HL-60 (cell line): Measurements from ENCODE around the gene RBM38.

Source experiments
- CTCF ChIP-seq: IDR thresholded peaks from one replicate; pipeline ENCODE4 v1.5.1; 2011; ENCODE audit warnings: low read length, control low read depth, inconsistent platforms; ENCODE audit not compliant: insufficient read depth
- POLR2AphosphoS5 ChIP-seq: IDR thresholded peaks from 2 replicates; pipeline ENCODE4 v1.6.1; 2012; ENCODE audit warnings: low read depth

DNA sequence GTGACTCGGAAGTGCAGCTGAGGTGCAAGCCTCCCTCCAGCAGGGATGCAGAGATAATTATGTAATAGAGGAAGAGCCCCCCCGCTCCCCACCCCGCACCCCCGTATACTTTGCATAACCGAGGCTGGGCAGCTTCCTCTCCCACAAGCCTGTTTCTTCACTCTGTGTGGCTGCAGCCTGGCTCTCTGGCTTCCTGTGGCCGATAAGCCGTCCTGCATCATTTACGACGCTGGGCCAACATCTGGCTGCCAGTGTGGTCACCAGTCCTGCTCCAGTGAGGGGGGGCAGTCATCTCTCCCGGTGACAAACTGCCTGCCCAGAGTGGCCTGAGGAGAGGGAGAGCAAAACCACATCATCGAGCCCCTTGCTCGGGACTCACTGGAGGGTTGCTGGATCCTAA lies 59.2 kb downstream of the RBM38 start:
- no peak for TF ChIP-seq CTCF
- peak; percentile 97 for TF ChIP-seq POLR2AphosphoS5
